Diencephalon (tissue), 1 donor: ENCODE measurements around the gene RHOF. TPM values are rescaled to one million over a fixed set of nuclear protein-coding genes. Genes with fewer than 3 reads are reported as not detected.

Source experiments
- total RNA-seq: library from RNA; depleted of rRNA; stranded (reverse); fragments of >200 nt; gene quantifications from one replicate; pipeline ENCODE4 v1.2.3, GENCODE V29; 2014

The RHOF gene, protein sequence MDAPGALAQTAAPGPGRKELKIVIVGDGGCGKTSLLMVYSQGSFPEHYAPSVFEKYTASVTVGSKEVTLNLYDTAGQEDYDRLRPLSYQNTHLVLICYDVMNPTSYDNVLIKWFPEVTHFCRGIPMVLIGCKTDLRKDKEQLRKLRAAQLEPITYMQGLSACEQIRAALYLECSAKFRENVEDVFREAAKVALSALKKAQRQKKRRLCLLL
- 22.8 TPM for total RNA-seq

DNA sequence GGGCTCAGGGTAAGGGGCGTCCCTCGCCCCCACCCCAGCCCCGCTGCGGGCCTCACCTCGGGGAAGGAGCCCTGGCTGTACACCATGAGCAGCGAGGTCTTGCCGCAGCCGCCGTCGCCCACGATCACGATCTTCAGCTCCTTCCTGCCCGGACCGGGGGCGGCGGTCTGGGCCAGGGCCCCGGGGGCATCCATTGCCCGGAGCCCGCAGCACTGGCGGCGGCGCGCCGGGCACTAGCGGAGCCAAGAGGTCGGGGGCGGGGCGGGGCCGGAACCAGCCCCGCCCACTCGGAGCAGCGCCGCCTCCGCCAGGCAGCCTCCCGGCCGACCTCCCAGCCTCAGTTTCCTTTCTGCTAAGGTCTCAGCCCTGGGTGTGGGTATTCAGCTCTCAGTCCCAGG lies at the start of gene RHOF:
RHOF (minus strand) TSS at position 249 of the 398 bp plus-strand sequence; CDS start at position 194, 55 bp downstream.

DNA sequence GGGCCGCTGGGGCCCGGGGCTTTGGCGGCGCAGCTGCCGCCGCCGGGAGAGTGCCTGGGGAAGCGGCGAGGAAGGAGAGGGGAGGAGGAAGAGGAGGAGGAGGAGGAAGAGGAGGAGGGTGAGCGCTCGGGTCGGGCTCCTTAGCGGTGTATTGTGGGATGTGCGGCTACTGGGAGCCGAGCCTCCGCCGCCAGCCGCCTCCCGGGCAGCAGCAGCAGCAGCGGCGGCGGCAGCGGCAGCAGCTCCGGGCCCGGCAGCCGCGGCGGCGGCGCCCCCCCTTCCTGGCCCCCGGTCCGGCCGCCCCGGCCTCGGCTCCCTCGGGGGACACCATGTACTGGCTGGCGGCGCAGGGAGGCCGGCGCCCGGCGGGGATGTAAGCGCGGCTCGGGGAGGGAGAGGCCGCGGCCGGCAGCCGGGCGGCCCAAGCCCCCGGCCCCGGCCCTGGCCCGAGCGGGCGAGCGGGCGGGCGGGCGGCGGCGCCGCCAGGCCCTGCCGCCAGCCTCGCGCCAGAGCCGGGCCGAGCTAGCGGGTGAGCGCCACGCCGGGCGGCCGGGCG lies 10.5 kb upstream of the RHOF start, which contains the start of gene SETD1B:
SETD1B (plus strand) TSS at position 149 of the 556 bp plus-strand sequence. CDS start 729 bp downstream, outside the sequence.

Other genes starting within 250 kb of the RHOF start
- gene KDM2B, start 212.7 kb downstream of the RHOF start, total RNA-seq, result 51.7 TPM
- gene ORAI1, start 167.2 kb downstream of the RHOF start, total RNA-seq, result 3.9 TPM
- 3.9 TPM for gene MORN3, start 124.0 kb downstream of the RHOF start, total RNA-seq
- gene TMEM120B, start 80.9 kb downstream of the RHOF start, total RNA-seq, result 8.5 TPM
- 3.9 TPM for gene SETD1B, start 10.3 kb upstream of the RHOF start, total RNA-seq
- not detected for gene HPD, start 65.2 kb upstream of the RHOF start, total RNA-seq
- 15.7 TPM for gene PSMD9, start 95.1 kb upstream of the RHOF start, total RNA-seq
- gene CFAP251, start 124.9 kb upstream of the RHOF start, total RNA-seq, result 12.9 TPM
- 39.7 TPM for gene BCL7A, start 228.2 kb upstream of the RHOF start, total RNA-seq